Activated CD8-positive, alpha-beta T cell treated with anti-CD3 and anti-CD28 coated beads for 36 hours (primary cell): ENCODE data around the gene ZNF74. TPM values are rescaled to one million over a fixed set of nuclear protein-coding genes. Genes with fewer than 3 reads are reported as not detected.

Experiments used
- ATAC-seq: fragments of 200-7000 bp; cut with Tn5 transposase; one replicate; pipeline ENCODE4 v1.10.0; 2021; ENCODE audit warnings: mild to moderate bottlenecking, moderate library complexity
- CTCF ChIA-PET: fragments of 350-600 bp; sonication (Branson Sonifier 250); formaldehyde crosslinking; loops from one replicate; lab custom pipeline; 2021; ENCODE audit warnings: antibody characterized with exemption; lab: Charles Lee
- POLR2A ChIA-PET: fragments of 350-600 bp; sonication (Branson Sonifier 250); formaldehyde crosslinking; loops from one replicate; lab custom pipeline; 2021; ENCODE audit warnings: antibody characterized with exemption; lab: Charles Lee
- DNase-seq: peaks from one replicate; pipeline ENCODE4 v3.0.0-alpha.2; 2020
- H3K27ac Mint-ChIP-seq: one replicate; pipeline ENCODE4 v1.8.0; 2021; ENCODE audit warnings: mild to moderate bottlenecking, mixed read lengths
- H3K27me3 Mint-ChIP-seq: one replicate; pipeline ENCODE4 v1.8.0; 2021; ENCODE audit warnings: mixed read lengths
- H3K36me3 Mint-ChIP-seq: one replicate; pipeline ENCODE4 v1.8.0; 2021; ENCODE audit warnings: low read depth, mixed read lengths
- H3K4me1 Mint-ChIP-seq: one replicate; pipeline ENCODE4 v1.8.0; 2021; ENCODE audit warnings: low read depth, mixed read lengths
- H3K4me3 Mint-ChIP-seq: one replicate; pipeline ENCODE4 v1.8.0; 2021; ENCODE audit warnings: mild to moderate bottlenecking, moderate library complexity, mixed read lengths
- H3K9me3 Mint-ChIP-seq: one replicate; pipeline ENCODE4 v1.8.0; 2021; ENCODE audit warnings: mixed read lengths
- CTCF ChIP-seq: fragments of 200-600 bp; IDR thresholded peaks from one replicate; pipeline ENCODE4 v1.8.0; 2022; ENCODE audit warnings: antibody characterized with exemption, mild to moderate bottlenecking
- intact Hi-C: fragments of 100-400 bp; cut with micrococcal nuclease; formaldehyde crosslinking; loops from one replicate; pipeline ENCODE4 v1.10.0; 2022
- total RNA-seq, 2 experiments: library from RNA; stranded (reverse); gene quantifications; one replicate each; pipeline ENCODE4 v1.2.3, GENCODE V29; 2021

ZNF74 gene
- total RNA-seq, 2 experiments from 2014 or later, result 11.8 to 13.4 TPM

GRCh38 chr22:20425566-20426258, 31.8 kb downstream of the ZNF74 start:
- Mint-ChIP-seq H3K4me3 (no peak overlapping the region), H3K4me1 (peaks cover 12% of the 10 kb centered on the region), H3K36me3 (no peaks in the 10 kb centered on the region), H3K27ac (no peak overlapping the region), H3K9me3 (no peaks in the 10 kb centered on the region), H3K27me3 (peaks cover 32% of the 10 kb centered on the region)
- ChIA-PET CTCF (no interaction called here), POLR2A (interaction anchor here (0.6 kb wide), 1 partner anchor 315 kb away, joined by 3 read pairs; no protein-coding TSS in a partner anchor)
- intact Hi-C loops, result no loop called here
- ATAC-seq (no peak), DNase-seq (no peak)
- TF ChIP-seq CTCF, result no peak

GRCh38 chr22:20426259-20426615, 32.3 kb downstream of the ZNF74 start:
- no peaks in the 10 kb centered on the region for H3K9me3 Mint-ChIP-seq
- no peak for TF ChIP-seq CTCF
- intact Hi-C loops, result no loop called here
- H3K4me3 Mint-ChIP-seq, result no peak overlapping the region
- H3K36me3 Mint-ChIP-seq, result no peaks in the 10 kb centered on the region
- H3K27me3 Mint-ChIP-seq, result peaks cover 35% of the 10 kb centered on the region
- no peak overlapping the region for H3K27ac Mint-ChIP-seq
- ATAC-seq, result no peak
- POLR2A ChIA-PET, result no interaction called here
- CTCF ChIA-PET, result interaction anchor here (2.5 to 3.8 kb wide), 2 partner anchors 8 to 30 kb away, joined by 8 to 25 read pairs; no protein-coding TSS in a partner anchor
- DNase-seq, result no peak
- peaks cover 12% of the 10 kb centered on the region for H3K4me1 Mint-ChIP-seq

GRCh38 chr22:20427104-20427944, 33.4 kb downstream of the ZNF74 start:
- TF ChIP-seq CTCF, result no peak
- H3K27me3 Mint-ChIP-seq, result peaks cover 43% of the 10 kb centered on the region
- POLR2A ChIA-PET, result interaction anchor here (0.6 to 1.0 kb wide), 2 partner anchors 9 to 29 kb away, joined by 3 to 4 read pairs; no protein-coding TSS in a partner anchor
- intact Hi-C loops, result no loop called here
- no peak for DNase-seq
- H3K9me3 Mint-ChIP-seq, result no peaks in the 10 kb centered on the region
- no peak overlapping the region for H3K4me3 Mint-ChIP-seq
- H3K36me3 Mint-ChIP-seq, result no peaks in the 10 kb centered on the region
- CTCF ChIA-PET, result interaction anchor here (1.1 to 3.8 kb wide), 4 partner anchors 9 to 136 kb away, joined by 5 to 25 read pairs (median 8); no protein-coding TSS in a partner anchor
- H3K4me1 Mint-ChIP-seq, result peaks cover 12% of the 10 kb centered on the region
- no peak for ATAC-seq
- H3K27ac Mint-ChIP-seq, result no peak overlapping the region

- no peak for TF ChIP-seq CTCF
- Mint-ChIP-seq H3K4me1 (peaks cover 12% of the 10 kb centered on the region), H3K36me3 (no peaks in the 10 kb centered on the region), H3K27me3 (peaks cover 47% of the 10 kb centered on the region), H3K9me3 (no peaks in the 10 kb centered on the region), H3K4me3 (no peak overlapping the region), H3K27ac (no peak overlapping the region)
- ChIA-PET POLR2A (interaction anchor here (0.6 to 1.0 kb wide), 2 partner anchors 9 to 28 kb away, joined by 3 to 4 read pairs; no protein-coding TSS in a partner anchor), CTCF (interaction anchor here (2.3 to 3.8 kb wide), 3 partner anchors 10 to 35 kb away, joined by 8 to 25 read pairs (median 9); no protein-coding TSS in a partner anchor)
- no peak for DNase-seq
- no peak for ATAC-seq
- intact Hi-C loops, result no loop called here
Observed at GRCh38 chr22:20427945-20428417, 34.0 kb downstream of the ZNF74 start.
